GM18502 (cell line): ENCODE measurements around the gene ATN1.

ENCODE experiments used
- ATAC-seq: cut with Tn5 transposase; IDR thresholded peaks from one replicate; pipeline ENCODE4 v1.9.1; 2021; ENCODE audit warnings: mild to moderate bottlenecking; ENCODE audit not compliant: unreplicated experiment, poor library complexity

The ATN1 gene

DNA sequence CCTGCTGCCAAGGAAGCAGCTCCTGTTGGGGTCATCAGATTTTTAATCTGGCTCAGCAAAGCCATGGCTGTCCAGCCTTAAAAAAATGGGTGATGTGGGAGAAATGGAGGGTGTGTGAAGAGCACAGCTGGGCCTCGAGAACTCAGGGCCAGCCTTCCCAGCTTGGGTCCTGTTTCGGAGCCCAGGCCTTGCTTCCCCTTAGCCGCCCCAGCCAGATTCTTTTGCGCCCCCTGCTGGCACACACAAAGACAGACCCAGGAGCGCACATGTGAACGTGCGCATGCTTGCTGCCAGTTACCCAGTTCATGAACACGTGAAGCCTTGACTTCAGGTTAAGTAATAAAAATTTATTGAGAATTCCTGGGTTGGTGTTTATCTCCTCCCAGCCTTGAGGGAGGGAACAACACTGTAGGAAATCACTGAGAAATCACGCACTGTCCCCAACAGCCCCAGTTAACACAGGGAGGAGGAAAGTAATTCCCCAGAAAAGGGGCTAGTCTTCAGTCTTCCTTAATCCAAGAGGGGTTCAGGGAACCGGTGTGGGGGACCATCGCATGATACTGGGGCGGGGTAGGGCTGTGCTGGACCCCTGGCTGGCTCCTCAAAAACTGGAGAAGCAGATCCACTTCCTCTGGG, 37.4 kb downstream of the ATN1 start:
- no peak for ATAC-seq

DNA sequence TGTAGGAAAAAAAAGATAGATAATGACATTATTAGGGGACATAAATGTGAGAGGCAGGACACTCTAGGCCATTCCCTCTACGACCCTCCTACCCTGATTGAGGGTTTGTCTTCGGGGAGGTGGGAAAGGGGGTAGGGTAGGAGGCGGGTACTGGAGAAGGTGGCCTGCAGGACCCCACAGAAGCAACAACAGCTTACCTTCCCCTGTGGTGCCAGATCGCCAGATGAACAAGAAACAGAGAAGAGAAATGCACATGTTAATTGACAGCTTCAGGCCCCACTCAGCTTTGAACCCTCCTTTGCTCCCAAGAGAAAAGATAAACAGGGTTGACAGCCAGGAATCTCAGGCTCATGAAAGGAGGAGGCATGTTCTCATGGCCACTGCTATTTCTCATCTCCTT, 38.0 kb downstream of the ATN1 start:
- ATAC-seq: no peak

DNA sequence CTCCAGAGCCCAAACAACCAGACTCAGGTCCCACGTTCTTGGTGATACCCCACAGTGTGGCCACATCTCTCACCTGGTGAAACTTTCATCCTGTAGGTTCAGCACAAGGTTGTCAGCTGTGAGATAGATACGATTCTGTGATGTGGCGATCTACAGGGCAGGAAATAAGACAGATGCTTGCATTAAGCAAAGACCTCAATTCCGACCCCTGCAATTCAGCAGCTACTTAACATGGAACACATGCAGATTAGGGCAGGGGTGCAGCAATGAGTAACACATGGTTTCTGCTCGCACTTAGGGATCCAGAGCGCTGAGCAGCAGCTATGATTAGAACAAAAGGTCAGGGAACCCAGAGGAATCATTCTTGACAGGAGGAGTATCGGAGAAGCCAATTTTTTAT, 38.6 kb downstream of the ATN1 start:
- no peak for ATAC-seq

DNA sequence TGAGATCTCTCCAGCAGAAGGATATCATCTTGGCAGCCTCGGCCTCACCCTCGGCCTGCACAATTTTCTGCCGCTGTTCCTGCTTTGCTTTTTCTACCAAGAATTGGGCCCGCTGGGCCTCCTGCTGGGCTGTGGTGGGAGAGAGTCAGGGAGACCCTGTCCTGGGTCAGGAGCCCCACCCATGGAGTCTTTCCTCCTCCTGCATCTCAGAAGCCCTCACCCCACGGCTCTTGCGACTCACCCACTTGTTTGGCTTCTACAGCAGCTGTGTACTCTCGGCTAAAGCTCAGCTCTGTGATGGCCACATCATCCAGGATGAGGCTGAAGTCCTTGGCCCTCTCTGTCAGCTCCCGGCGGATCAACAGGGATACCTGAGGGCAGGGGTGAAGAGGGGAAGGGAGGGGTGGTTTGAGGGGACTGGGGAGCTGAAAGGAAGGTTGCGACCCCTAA, 39.9 kb downstream of the ATN1 start:
- ATAC-seq: no peak

DNA sequence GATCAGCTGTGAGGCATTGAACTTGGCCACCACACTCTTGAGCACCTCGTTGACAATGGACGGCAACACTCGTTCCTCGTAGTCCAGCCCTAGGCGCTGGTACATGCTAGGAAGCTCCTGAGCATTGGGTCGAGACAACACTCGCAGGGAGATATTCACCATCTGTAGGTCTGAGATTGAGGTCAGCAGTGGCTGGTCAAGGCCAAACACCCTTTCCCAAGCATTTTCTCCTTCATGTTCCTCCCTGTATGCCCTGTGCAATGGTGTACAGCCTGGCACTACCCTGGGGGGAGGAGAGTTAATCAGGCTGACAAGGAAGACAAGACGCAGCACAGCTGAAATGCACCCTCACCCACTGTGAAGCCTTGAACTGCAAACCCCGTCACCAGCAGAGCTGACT, 40.7 kb downstream of the ATN1 start:
- ATAC-seq: no peak

DNA sequence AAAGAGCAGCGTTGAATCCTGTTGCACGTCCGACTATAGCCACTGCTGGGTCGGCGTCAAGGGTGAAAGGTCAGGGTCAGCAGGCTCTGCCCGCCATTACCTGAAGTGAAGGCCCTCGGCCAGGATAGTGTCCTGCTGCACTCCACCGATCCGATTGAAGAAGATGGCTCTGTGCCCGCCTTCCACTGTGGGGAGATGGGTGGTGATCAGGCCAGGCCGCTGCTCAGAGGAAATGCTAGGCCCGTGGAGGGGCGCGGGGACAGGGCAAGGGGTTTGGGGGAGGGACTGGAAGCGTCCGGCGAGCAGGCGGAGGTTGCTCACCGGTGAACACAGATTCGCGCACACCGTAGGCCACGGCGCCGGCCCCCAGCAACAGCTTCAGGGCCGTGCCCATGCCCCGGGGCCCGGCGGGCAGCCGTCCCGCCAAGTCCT, 42.4 kb downstream of the ATN1 start:
- ATAC-seq: no peak

DNA sequence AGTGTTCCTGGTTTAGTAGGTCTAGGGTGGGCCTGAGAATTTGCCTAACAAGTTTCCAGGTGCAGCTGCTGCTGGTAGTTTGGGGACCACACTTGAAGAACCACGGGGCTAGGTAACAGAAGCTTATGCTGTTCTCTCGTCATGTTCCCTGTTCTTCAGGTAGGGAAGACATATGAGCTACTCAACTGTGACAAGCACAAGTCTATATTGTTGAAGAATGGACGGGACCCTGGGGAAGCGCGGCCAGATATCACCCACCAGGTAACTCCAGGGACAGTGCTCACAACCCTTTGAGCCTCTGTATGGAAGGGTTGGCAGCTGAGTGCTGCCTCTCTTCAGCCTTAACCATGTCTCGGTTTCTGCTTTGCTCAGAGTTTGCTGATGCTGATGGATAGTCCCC, 46.4 kb downstream of the ATN1 start:
- no peak for ATAC-seq

DNA sequence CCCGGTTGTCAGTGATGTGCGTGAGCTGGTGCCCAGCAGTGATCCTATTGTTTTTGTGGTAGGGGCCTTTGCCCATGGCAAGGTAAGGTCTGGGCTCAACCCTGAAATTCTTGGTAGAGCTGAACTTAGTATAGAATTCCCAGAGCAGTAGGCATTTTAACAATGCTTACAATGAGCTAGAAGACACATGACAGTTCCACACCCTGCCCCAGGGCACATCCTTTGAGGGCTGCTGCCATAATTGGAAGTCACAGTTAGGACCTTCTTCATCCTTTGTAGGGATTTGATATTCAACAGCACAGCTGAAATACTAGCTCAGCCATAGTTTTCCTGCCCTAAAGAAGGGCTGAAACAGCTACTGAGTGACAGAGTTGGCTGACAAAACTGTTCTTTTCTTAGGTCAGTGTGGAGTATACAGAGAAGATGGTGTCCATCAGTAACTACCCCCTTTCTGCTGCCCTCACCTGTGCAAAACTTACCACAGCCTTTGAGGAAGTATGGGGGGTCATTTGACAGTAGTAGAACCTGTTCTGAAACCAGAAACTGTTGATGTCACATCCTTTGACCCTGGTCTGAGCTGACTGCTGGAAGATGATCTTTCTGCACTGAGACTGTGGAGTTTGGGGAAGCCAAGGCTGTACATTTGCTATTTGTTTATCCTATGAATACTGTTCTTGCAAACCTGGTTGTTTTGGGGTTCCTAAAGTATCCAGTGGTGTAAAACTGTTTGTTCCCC, 47.7 kb downstream of the ATN1 start:
- no peak for ATAC-seq

DNA sequence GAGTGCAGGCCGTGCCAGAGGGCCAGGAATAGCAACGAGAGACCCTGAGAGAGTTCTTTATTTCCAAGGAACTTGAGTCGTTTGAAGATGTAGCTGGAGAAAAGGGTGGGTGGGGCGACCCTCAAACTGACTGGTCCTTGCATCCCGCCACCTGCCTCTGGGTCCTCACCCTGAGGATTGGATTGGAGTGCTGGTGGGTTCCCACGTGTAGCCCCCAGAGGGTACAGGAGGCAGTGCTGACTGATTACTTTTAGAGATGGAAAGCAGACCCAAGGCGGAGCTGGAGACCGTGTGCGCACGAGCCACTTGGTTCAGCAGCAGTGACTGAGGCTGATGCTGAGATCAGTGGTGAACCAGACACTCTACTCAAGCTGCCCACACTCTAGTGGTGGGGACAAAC, 49.9 kb downstream of the ATN1 start:
- ATAC-seq: no peak

DNA sequence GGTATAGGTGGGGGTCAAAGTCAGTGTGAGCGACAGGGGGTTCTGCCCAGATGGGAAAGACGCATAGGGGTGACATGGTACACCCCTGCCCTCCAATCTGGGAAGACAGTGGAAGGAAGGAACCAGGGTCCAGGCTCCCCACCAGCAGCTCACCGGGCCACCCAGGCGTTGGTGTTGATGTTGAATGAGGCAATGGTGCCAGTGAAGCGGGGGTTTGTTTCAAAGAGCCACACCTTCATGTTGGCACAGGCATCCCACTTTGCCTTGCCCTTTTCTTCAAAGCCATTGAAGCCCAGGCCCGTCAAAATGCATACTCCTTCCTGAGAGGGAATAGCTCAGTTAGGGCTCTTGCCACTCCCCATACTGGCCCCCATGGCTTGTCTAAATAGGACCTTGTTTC, 50.4 kb downstream of the ATN1 start:
- ATAC-seq: no peak

DNA sequence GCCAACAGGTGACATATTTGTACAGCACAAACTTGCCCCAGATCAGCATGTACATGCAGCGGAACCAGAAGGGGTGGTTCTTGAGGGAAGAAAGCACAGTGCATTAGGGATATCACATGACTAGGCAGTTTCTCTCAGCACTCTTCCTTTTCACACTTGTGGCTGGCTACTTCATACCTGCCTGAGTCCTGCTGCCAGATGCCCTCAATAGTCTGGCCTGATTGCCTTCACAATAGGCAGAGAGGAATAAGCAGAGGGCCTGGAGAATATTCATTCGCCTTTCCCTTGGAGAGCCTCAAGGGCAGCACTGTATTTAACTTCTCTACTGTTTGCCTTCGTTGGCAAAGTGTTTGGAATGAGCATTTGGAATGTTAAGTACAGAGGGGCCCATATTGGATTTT, 50.9 kb downstream of the ATN1 start:
- no peak for ATAC-seq

DNA sequence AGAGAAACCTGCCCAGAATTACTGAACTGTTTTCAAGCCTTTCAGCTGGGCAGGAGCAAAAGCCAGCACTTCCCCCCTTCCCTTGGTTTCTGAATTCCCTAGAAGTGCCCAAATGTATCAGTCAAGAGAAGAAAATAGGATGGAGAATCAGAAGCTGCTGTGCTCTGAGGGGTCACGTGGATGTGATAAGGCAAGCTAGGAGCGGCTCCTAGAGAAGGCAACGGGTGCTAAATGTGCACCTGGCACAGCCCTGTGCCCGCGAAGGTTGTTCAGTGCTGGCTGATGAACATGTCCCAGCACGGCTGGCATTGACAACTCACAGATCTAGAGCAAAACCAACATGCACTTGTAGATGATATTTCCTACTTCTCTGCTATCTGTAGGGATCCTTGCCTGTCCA, 51.3 kb downstream of the ATN1 start:
- no peak for ATAC-seq

DNA sequence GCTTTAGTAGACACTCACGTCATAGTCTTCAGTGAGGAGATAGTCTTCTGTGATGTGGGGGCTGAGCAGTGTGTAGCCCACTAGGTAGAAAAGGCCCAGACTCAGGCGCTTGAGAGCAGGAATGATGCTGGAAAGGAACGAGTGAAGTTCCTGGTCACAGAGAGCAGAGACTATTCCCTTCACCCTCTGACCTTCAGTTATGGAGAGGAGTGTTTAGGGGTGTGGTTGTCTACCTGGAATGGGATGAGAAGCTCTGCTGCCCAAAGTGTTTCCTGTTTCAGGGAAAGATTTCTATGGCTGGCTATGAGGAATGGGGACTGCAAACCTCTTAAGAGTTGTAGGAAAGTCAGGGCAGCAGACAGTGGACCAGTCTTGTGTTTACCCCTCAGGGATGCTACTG, 51.7 kb downstream of the ATN1 start:
- no peak for ATAC-seq

DNA sequence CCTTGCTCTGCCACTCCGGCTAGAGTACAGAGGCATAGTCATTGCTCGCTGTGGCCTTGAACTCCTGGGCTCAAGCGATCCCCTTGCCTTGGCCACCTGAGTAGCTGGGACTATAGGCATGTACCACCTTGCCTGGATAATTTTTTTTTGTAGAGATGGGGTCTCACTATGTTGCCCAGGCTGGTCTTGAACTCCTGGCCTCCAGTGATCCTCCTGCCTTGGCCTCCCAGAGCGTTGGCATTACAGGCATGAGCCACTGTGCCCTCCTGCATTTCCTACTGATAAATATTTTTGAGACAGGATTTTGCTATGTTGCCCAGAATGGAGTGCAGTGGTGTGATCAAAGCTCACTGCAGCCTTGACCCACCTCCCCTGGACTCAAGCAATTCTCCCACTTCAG, 52.3 kb downstream of the ATN1 start:
- ATAC-seq: no peak

DNA sequence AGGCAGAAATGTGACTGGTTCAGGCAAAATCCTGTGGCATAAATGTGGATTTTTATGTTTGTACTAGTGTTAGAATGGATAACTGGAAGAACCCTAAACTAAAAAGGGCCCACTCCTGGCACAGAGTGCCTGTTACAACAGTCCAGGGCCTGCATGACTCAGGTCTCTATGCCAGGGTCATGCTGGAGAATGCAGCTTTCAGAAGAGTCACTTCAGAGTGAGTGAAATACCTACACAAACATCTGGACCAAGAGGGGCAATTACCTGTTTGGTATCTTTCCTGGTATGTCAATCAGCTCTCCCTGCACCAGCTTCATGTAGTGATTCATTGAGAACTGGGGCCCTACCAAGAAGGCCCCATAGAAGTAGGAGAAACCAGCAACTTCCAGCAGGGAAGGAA, 53.0 kb downstream of the ATN1 start:
- no peak for ATAC-seq

DNA sequence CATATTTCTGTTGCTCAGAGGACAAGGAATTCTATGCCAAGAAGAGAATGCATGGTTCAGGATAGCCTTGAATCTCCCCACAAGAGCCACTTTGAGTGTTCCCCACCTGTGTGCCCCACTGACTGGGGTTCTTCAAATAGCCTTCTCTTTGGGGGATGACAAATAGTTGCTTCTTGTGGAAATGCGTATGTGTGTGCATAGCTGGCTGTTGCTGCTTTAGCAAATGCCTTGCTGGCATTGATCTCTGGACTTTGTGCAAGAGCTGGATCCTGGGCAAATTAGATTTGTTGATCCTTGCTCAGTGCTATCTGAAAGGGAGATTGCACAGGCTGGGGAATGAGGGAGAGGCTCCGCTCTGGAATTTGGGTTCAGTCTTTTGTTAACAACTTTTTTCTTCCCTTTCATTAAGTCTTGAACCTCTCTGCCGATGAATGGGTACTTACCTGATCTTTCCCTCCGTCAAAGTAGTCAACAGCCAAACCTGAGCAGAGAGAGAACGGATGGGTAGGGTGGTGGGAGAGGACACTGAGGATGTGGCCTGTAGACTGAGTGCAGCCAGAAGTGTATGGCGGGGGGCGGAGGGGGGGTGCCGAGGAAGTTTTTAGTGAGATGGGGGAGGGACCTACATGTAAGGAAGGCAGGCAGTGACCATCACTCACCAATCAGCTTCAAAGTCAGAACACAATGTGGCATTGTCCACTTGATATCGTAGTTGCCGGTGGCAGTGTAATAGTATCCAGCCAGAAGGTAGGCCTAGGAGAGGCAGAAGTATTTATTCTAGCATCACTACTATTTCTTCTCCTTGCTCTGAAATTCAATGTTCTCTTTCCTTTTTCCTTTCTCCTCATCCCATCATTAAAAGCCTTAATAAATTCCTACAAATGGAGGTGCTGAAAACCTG, 53.6 kb downstream of the ATN1 start:
- ATAC-seq: no peak

DNA sequence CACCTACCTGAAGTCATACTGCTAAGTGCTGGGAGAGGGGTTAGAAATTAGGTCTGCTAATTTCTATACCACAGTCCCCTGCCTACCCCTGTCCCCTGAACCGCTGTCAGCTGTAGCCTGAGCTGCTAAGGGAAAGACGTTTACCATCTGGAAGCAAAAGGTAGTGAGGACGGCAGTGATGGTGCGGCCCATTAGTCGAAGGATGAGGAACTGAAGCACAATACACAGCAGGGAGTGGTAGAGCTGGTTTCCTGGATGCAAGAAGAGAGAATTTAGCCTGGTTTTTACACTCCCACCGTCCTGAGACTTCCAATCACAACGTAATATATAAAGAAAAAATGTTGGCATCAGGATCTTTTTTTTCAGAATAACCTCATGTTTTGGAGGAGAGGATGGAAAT, 54.8 kb downstream of the ATN1 start:
- ATAC-seq: no peak

DNA sequence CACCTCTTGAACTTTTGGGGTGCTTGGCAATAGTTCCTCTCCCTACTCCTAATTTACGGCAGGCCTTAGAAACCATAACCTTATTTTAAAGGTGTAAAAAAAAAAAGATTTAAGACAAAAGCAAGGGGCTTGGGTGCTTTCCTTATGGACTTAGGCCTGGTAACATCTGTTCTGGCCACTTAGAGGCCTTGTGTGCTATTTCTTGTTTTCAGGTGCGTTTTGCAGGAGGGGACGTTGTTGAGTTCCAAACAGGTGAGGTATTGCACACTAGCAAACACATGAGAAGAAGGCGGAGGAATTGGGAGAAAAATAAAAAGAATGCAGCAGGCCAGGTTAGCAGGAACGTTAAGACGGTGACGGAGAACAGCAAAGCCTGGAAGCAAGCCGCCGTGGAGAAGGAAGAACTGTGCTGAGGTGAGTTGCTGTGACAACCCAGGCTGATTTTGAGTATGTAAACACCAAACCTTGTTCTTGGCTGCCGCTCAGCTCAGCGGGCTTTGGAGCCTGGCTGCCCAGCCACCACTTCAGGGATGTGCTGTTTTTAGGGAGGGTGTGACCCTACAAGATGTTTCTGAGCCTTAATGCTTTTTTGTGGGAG, 60.3 kb downstream of the ATN1 start:
- ATAC-seq: no peak
